DMS53 treated with DMSO at 0.1 percent for 48 hours (cell line): ENCODE data around the gene SYT12.
A peak's percentile ranks its signal among the peaks of the same experiment; 100 is the strongest.

Experiments
- DNase-seq: peaks from one replicate; lab custom pipeline; 2025; ENCODE audit not compliant: unreplicated experiment; lab: John Stamatoyannopoulos, UW

Gene SYT12

GRCh38 chr11:67054836-67055523, 32.0 kb downstream of the SYT12 start:
- peak; percentile 80 for DNase-seq

GRCh38 chr11:67055812-67056211, 32.9 kb downstream of the SYT12 start:
- peak; percentile 19 for DNase-seq

GRCh38 chr11:67056267-67057204, 33.6 kb downstream of the SYT12 start, which contains the start of gene RHOD:
Gene RHOD (plus strand): TSS chr11:67056847. CDS start chr11:67056903, 56 bp downstream.
- peak; percentile 40 for DNase-seq

DNA sequence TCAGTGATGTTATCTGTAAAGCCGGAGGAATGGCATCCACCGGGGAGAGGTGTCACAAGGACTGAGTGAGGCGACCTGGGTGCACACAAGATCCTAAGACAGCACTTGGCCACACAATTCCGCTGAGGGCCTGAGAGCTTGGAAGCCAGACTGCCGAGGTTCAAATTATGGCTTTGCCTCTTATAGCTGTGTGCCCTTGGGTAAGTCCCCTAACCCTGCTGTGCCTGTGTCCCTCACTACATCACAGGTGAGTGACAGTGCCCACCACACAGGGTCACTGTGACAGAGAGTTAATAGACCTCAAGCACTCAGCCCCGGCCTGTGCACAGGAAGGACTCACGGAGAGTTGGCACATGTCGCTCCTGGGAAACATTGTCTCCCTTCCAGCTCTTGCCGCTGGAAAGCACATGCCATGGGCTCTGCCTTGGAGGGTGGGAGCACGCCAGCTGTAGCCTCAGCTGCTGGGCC, 34.3 kb downstream of the SYT12 start:
- no peak for DNase-seq

- no peak for DNase-seq
These were observed 35.6 kb downstream of the SYT12 start for GRCh38 chr11:67058506-67058905.

DNA sequence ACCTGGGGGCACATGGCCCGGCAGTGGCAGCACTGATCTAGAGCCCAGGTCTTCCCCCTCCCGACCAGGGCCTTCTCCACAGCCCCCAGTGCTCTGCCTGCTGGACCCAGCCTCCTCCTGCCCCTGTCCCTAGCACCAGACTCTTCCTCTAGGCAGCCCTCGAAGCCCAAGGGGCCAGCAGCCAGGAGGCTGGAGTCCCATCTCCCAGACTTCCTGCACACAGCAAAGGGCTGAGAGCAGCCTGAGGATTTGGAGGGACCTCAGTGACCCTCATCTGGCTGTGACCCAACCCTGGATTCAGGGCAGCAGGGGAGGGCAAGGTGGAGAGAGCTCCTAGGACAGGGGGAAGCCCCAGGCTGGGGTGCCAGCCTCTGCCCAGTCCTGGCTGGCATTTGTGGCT, 36.7 kb downstream of the SYT12 start:
- no peak for DNase-seq

DNA sequence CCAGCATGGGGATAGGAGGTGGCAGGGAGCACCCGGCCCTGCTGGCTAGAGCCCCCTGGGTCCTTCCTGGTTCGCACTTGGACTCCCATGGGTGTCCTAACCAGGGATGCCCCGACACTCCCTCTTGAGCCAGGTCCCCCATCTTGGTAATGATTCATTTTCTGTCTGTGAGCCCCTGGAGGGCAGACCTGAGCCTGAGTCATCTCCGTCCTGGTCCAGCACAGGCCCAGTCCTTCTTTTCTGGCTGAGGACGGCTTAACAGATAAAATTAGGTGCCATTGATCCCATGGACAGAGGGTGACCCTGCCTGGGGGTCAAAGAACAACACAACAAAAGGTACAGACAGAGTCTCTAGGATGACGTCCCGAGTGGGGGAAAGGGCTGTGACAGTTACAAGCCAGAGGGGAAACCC, 37.2 kb downstream of the SYT12 start:
- DNase-seq, result no peak

- peak; percentile 68 for DNase-seq
These were observed 39.8 kb downstream of the SYT12 start for GRCh38 chr11:67062526-67063373.

GRCh38 chr11:67066333-67066709, 43.4 kb downstream of the SYT12 start:
- no peak for DNase-seq

DNA sequence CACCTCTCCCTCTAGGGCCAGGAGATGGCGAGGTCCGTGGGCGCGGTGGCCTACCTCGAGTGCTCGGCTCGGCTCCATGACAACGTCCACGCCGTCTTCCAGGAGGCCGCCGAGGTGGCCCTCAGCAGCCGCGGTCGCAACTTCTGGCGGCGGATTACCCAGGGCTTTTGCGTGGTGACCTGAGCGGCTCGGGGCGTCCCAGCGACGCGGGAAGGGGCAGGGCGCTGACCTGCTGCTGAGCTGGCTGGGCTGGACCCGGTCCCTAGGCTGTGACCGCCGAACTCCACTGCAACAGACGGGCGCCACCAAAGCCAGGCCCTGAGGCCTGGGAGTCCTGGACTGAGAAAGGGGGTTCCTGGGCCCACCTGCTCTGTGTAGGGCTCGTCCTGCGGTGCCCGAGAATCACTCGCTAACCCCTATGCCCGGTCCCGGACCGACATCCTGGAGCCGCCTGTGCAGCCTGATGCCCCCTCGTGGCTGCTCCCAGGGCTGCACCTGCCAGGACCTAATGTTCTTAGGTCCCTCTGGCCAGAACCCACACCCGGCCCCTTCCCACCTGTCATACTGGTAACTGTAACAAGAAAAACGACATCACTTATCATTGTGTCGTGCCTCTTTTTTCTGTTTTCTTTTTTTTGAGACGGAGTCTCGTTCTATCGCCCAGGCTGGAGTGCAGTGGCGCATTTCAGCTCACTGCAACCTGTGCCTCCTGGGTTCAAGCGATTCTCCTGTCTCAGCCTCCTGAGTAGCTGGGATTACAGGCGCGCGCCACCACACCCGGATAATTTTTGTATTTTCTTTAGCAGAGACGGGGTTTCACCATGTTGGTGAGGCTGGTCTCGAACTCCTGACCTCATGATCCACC, 48.7 kb downstream of the SYT12 start:
- peak; percentile 86 for DNase-seq

DNA sequence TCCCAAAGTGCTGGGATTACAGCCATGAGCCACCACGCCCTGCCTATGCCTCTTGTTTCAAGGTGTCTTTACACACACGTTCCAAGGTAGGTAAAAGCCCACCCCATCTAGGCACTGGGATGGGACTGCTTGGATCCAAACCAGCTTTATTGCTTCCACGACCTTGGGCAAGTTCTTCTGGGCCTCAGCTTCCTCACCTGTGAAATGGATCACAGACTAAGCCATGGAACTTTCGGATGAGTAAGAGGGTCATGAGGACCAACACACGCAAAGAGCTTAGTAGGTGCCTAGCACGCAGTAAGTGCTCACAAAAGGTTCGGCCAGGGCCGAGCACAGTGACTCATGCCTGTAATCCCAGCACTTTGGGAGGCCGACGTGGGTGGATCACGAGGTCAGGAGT, 49.4 kb downstream of the SYT12 start:
- DNase-seq, result no peak

- DNase-seq, result no peak
These were observed 51.0 kb downstream of the SYT12 start for GRCh38 chr11:67073908-67074307.

DNA sequence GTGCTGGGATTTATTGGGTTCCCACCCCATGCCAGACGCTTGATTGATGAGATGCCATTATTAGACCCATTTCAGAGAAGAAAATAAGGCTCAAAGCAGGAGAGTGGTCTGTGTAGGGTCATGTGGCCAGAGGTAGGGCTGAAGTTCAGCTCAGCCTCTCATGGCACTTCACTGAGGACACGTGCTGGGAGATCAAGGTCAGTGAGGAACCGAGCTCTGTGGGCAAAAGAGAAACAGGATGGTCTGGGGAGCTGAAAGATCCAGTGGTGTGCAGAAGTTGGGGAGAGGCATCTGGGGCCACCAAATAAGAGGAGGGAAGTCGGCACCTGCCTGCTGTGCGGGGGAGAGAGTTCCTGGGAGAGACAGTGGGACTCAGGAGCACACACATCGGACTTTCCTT, 53.3 kb downstream of the SYT12 start:
- DNase-seq, result no peak

- no peak for DNase-seq
These were observed 56.3 kb downstream of the SYT12 start for GRCh38 chr11:67079065-67079705.

- DNase-seq, result no peak
These were observed 59.3 kb downstream of the SYT12 start for GRCh38 chr11:67082071-67082791.

DNA sequence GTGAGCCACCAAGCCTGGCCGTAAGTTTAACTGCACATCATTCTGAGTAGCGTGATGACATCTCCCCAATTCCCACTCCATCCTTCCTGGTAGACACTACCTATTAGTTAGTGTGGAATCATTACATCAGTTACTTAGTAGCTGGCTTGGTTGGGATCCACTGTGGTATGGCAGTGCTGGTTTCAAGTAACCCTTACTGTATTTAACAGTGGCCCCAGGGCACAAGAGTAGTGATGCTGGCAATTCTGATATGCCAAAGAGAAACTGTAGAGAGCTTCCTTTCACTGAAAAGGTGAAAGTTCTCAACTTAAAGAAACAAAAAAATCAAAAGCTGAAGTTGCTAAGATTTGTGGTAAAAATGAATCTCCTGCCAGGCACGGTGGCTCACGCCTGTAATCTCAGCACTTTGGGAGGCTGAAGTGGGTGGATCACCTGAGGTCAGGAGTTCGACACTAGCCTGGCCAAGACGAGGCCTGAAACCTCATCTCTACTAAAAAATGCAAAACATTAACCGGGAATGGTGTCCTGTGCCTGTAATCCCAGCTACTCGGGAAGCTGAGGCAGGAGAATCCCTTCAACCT, 60.9 kb downstream of the SYT12 start:
- DNase-seq, result no peak

- DNase-seq, result no peak
These were observed 62.7 kb downstream of the SYT12 start for GRCh38 chr11:67085617-67086016.

DNA sequence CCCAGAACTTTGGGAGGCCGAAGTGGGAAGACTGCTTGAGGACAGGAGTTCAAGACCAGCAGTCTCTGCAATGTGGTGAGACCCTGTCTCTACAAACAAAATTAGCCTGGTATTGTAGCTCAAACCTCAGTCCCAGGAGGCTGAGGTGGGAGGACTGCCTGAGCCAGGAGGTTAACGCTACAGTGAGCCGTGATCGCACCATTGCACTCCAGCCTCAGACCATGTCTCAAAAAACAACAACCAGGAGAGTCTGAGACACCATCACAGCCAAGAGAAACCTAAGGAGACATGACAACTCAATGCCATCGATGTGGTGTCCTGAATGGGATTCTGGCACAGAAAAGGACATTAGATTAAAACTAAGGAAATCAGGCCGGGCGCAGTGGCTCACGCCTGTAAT, 67.8 kb downstream of the SYT12 start:
- DNase-seq, result no peak

- no peak for DNase-seq
These were observed 72.2 kb downstream of the SYT12 start for GRCh38 chr11:67095214-67095507.
